Testis (tissue), 5 donors: Measurements from ENCODE around the gene POLD3. TPM values are rescaled to one million over a fixed set of nuclear protein-coding genes. Genes with fewer than 3 reads are reported as not detected.

Source experiments
- DNase-seq: peaks from one replicate; pipeline ENCODE4 v3.0.0-alpha.2; 2019
- H3K27ac ChIP-seq, 2 donors: fragments of 200-600 bp; sonication (generic); one replicate each; pipeline ENCODE4 v1.5.1; 2019
- H3K27me3 ChIP-seq: fragments of 200-600 bp; sonication (generic); one replicate; pipeline ENCODE4 v1.5.1; 2019
- H3K36me3 ChIP-seq: fragments of 200-600 bp; sonication (generic); one replicate; pipeline ENCODE4 v1.5.1; 2017; ENCODE audit warnings: low read depth; ENCODE audit errors: missing control alignments
- H3K4me1 ChIP-seq: fragments of 200-600 bp; sonication (generic); one replicate; pipeline ENCODE4 v1.5.1; 2019
- H3K4me3 ChIP-seq, 2 donors: fragments of 200-600 bp; sonication (generic); one replicate each; pipeline ENCODE4 v1.5.1; 2017 to 2019
- H3K9me3 ChIP-seq: fragments of 200-600 bp; sonication (generic); one replicate; pipeline ENCODE4 v1.5.1; 2017
- CTCF ChIP-seq, 3 experiments: fragments of 450-650 bp in 2 of 3; fragments of 200-600 bp in 1 of 3; sonication (generic) in 1 of 3; IDR thresholded peaks; one replicate each; pipeline ENCODE4 v1.5.1; 2016 to 2019; ENCODE audit warnings: antibody characterized with exemption in 3 of 3, mild to moderate bottlenecking in 2 of 3, moderate library complexity in 1 of 3
- POLR2A ChIP-seq: fragments of 450-650 bp; IDR thresholded peaks from one replicate; pipeline ENCODE4 v1.6.1; 2017; ENCODE audit warnings: antibody characterized with exemption, mild to moderate bottlenecking, moderate library complexity
- WGBS, 2 donors: methylation state at CpG; one replicate each; pipeline ENCODE4 v1.1.5; 2018; 5-methylcytosine and 5-hydroxymethylcytosine counted together
- intact Hi-C: fragments of 100-400 bp; cut with DNase I; formaldehyde crosslinking; loops from one replicate; pipeline ENCODE4 v1.15.1; 2023; ENCODE audit warnings: low total_unique reads
- long read RNA-seq, 2 donors: transcript quantifications; one replicate each; lab custom pipeline, GENCODE V29; 2026
- polyA plus RNA-seq: library from polyadenylated mRNA; stranded (reverse); fragments of 350-450 nt; fragmentation: Illumina TruSeq; extraction: RNeasy Lipid Tissue Mini Kit (QIAGEN cat#74804); gene quantifications from one replicate; pipeline ENCODE4 v1.2.3, GENCODE V29; 2014; ENCODE audit warnings: low read depth, low replicate concordance; ENCODE audit not compliant: insufficient read depth
- total RNA-seq, 2 donors: library from RNA; depleted of rRNA; stranded (reverse); fragments of >200 nt; gene quantifications; one replicate each; pipeline ENCODE4 v1.2.3, GENCODE V29; 2016

POLD3 gene
- total RNA-seq (10 to 100 TPM; 25.2 to 32.9 TPM), polyA plus RNA-seq (36.3 TPM)
- long read RNA-seq, donor 1, partial matches to known transcripts, result 37 of 40 reads
- long read RNA-seq, donor 1, other reads (novel, unspliced or antisense), result 0 of 40 reads
- long read RNA-seq, donor 2, transcript POLD3-201 (12 exons, 3,821 nt), result major isoform, 5 of 6 reads
- long read RNA-seq, donor 2, partial matches to known transcripts, result 0 of 6 reads
- long read RNA-seq, donor 2, other reads (novel, unspliced or antisense), result 0 of 6 reads

- WGBS, 2 donors, result 1% methylated on average over 49 to 57 of the region's 63 CpGs
- peak; percentile 98 for DNase-seq
- H3K27me3 ChIP-seq, result no peaks in the 10 kb centered on the region
- intact Hi-C loops, result no loop called here
- no peaks in the 10 kb centered on the region for H3K36me3 ChIP-seq
- no peak for TF ChIP-seq POLR2A
- TF ChIP-seq CTCF (IDR thresholded peaks at IDR 0.05), result no peak
- H3K9me3 ChIP-seq, result no peaks in the 10 kb centered on the region
- peaks cover 7% of the 10 kb centered on the region for H3K4me1 ChIP-seq
- peak within 1 kb of the TSS; percentile 81 to 82 for H3K4me3 ChIP-seq
- H3K27ac ChIP-seq, result peak within 1 kb of the TSS; percentile 21 to 76
Measured at GRCh38 chr11:74592441-74593362, at the start of gene POLD3. POLD3 (plus strand) TSS chr11:74592582; CDS start chr11:74592659, 77 bp downstream.

GRCh38 chr11:74543991-74544390, 48.4 kb upstream of the POLD3 start:
- no peak for TF ChIP-seq CTCF (IDR thresholded peaks at IDR 0.05)
- TF ChIP-seq POLR2A, result no peak
- no peak for DNase-seq
- Histone ChIP-seq H3K9me3 (no peaks in the 10 kb centered on the region), H3K27ac (no peak overlapping the region), H3K4me3 (no peak overlapping the region), H3K27me3 (no peaks in the 10 kb centered on the region), H3K36me3 (no peaks in the 10 kb centered on the region), H3K4me1 (no peaks in the 10 kb centered on the region)
- 93 to 100% methylated on average over 1 to 2 of the region's 2 CpGs for WGBS, 2 donors
- intact Hi-C loops, result no loop called here

- TF ChIP-seq POLR2A (no peak), CTCF (IDR thresholded peaks at IDR 0.05) (no peak)
- no peaks in the 10 kb centered on the region for H3K4me1 ChIP-seq
- H3K36me3 ChIP-seq, result no peaks in the 10 kb centered on the region
- no peaks in the 10 kb centered on the region for H3K9me3 ChIP-seq
- no peak overlapping the region for H3K4me3 ChIP-seq
- H3K27ac ChIP-seq, result no peak overlapping the region
- intact Hi-C loops, result no loop called here
- 92 to 94% methylated on average over 5 of the region's 5 CpGs for WGBS, 2 donors
- DNase-seq, result no peak
- H3K27me3 ChIP-seq, result no peaks in the 10 kb centered on the region
Measured at GRCh38 chr11:74546752-74547151, 45.6 kb upstream of the POLD3 start.

- no peak overlapping the region for H3K27ac ChIP-seq
- no peaks in the 10 kb centered on the region for H3K9me3 ChIP-seq
- no peaks in the 10 kb centered on the region for H3K36me3 ChIP-seq
- TF ChIP-seq CTCF (IDR thresholded peaks at IDR 0.05), result no peak
- TF ChIP-seq POLR2A, result no peak
- intact Hi-C loops, result no loop called here
- 56% methylated on average over 4 of the region's 4 CpGs for WGBS, 2 donors
- no peaks in the 10 kb centered on the region for H3K27me3 ChIP-seq
- H3K4me3 ChIP-seq, result no peak overlapping the region
- DNase-seq, result no peak
- no peaks in the 10 kb centered on the region for H3K4me1 ChIP-seq
Measured at GRCh38 chr11:74550991-74551753, 41.2 kb upstream of the POLD3 start.
